ENCODE measurements around the gene ITPRIP. TPM values are rescaled to one million over a fixed set of nuclear protein-coding genes. Genes with fewer than 3 reads are reported as not detected.

Gene ITPRIP
- total RNA-seq, 4 donors from 2014 or later = 77.8 to 182 (median 141) TPM

GRCh38 chr10:104345941-104346340 lies 7.7 kb upstream of the ITPRIP start:
- DNase-seq (ENCODE audit: low spot score in 2 of 2) = no peak
- TF ChIP-seq POLR2A (IDR thresholded peaks at IDR 0.05) (no peak), CTCF (IDR thresholded peaks at IDR 0.05) (no peak)
- 71% methylated on average over 4 of the region's 4 CpGs for WGBS, 2 donors
- intact Hi-C loops (cut with DNase I; ENCODE audit: low total_unique reads) = no loop called here
- H3K4me3 ChIP-seq (ENCODE audit: low read depth, poor library complexity, severe bottlenecking) = no peak overlapping the region

- no peak for DNase-seq (ENCODE audit: low spot score in 2 of 2)
- H3K4me3 ChIP-seq (ENCODE audit: low read depth, poor library complexity, severe bottlenecking) = no peak overlapping the region
- TF ChIP-seq POLR2A (IDR thresholded peaks at IDR 0.05) (no peak), CTCF (IDR thresholded peaks at IDR 0.05) (no peak)
- intact Hi-C loops (cut with DNase I; ENCODE audit: low total_unique reads) = no loop called here
Observed at GRCh38 chr10:104345515-104345914, 7.2 kb upstream of the ITPRIP start.

- TF ChIP-seq POLR2A (IDR thresholded peaks at IDR 0.05) (no peak), CTCF (IDR thresholded peaks at IDR 0.05) (no peak)
- no peak overlapping the region for H3K4me3 ChIP-seq (ENCODE audit: low read depth, poor library complexity, severe bottlenecking)
- no peak for DNase-seq (ENCODE audit: low spot score in 2 of 2)
- 89 to 93% methylated on average over 1 of the region's 1 CpG for WGBS, 2 donors
- intact Hi-C loops (cut with DNase I; ENCODE audit: low total_unique reads) = no loop called here
Observed at GRCh38 chr10:104344219-104344618, 6.0 kb upstream of the ITPRIP start.

- no peak overlapping the region for H3K4me3 ChIP-seq (ENCODE audit: low read depth, poor library complexity, severe bottlenecking)
- intact Hi-C loops (cut with DNase I; ENCODE audit: low total_unique reads) = no loop called here
- WGBS, 2 donors = 72 to 75% methylated on average over 3 of the region's 3 CpGs
- TF ChIP-seq POLR2A (IDR thresholded peaks at IDR 0.05) (no peak), CTCF (IDR thresholded peaks at IDR 0.05) (no peak)
- no peak for DNase-seq (ENCODE audit: low spot score in 2 of 2)
Observed at GRCh38 chr10:104342941-104343411, 4.7 kb upstream of the ITPRIP start.

- intact Hi-C loops (cut with DNase I; ENCODE audit: low total_unique reads) = no loop called here
- 73 to 78% methylated on average over 4 of the region's 4 CpGs for WGBS, 2 donors
- no peak overlapping the region for H3K4me3 ChIP-seq (ENCODE audit: low read depth, poor library complexity, severe bottlenecking)
- no peak for DNase-seq (ENCODE audit: low spot score in 2 of 2)
- TF ChIP-seq CTCF (IDR thresholded peaks at IDR 0.05) (no peak), POLR2A (IDR thresholded peaks at IDR 0.05) (no peak)
Observed at GRCh38 chr10:104340641-104341040, 2.4 kb upstream of the ITPRIP start.

- no peak for DNase-seq (ENCODE audit: low spot score in 2 of 2)
- H3K4me3 ChIP-seq (ENCODE audit: low read depth, poor library complexity, severe bottlenecking) = no peak overlapping the region
- TF ChIP-seq CTCF (IDR thresholded peaks at IDR 0.05) (no peak), POLR2A (IDR thresholded peaks at IDR 0.05) (no peak)
- intact Hi-C loops (cut with DNase I; ENCODE audit: low total_unique reads) = no loop called here
- 12 to 21% methylated on average over 4 of the region's 4 CpGs for WGBS, 2 donors
Observed at GRCh38 chr10:104340111-104340526, 1.9 kb upstream of the ITPRIP start.

All from lower leg skin (tissue), 4 donors.